ENCODE measurements around the gene COL6A2.

COL6A2 gene

GRCh38 chr21:46080171-46081021, 17.5 kb upstream of the COL6A2 start:
- Histone ChIP-seq H3K36me3 (ENCODE audit: control insufficient read depth, insufficient read depth, low read length) (no peaks in the 10 kb centered on the region), H3K27me3 (replicated peaks; ENCODE audit: control insufficient read depth, insufficient read depth, low read length) (no peaks in the 10 kb centered on the region), H3K4me3 (replicated peaks; ENCODE audit: low read depth, low read length) (no peak overlapping the region)
- DNase-seq (ENCODE audit: extremely low read depth, insufficient read length) = no peak
- no peak for TF ChIP-seq CTCF (IDR thresholded peaks at IDR 0.05; ENCODE audit: insufficient read depth, low read length, poor library complexity, severe bottlenecking)

GRCh38 chr21:46081022-46081861, 16.7 kb upstream of the COL6A2 start:
- no peaks in the 10 kb centered on the region for H3K27me3 ChIP-seq (replicated peaks; ENCODE audit: control insufficient read depth, insufficient read depth, low read length)
- TF ChIP-seq CTCF (IDR thresholded peaks at IDR 0.05; ENCODE audit: insufficient read depth, low read length, poor library complexity, severe bottlenecking) = no peak
- no peak for DNase-seq (ENCODE audit: extremely low read depth, insufficient read length)
- no peaks in the 10 kb centered on the region for H3K36me3 ChIP-seq (ENCODE audit: control insufficient read depth, insufficient read depth, low read length)
- no peak overlapping the region for H3K4me3 ChIP-seq (replicated peaks; ENCODE audit: low read depth, low read length)

- no peak overlapping the region for H3K4me3 ChIP-seq (replicated peaks; ENCODE audit: low read depth, low read length)
- H3K36me3 ChIP-seq (ENCODE audit: control insufficient read depth, insufficient read depth, low read length) = no peaks in the 10 kb centered on the region
- no peaks in the 10 kb centered on the region for H3K27me3 ChIP-seq (replicated peaks; ENCODE audit: control insufficient read depth, insufficient read depth, low read length)
- DNase-seq (ENCODE audit: extremely low read depth, insufficient read length) = no peak
- TF ChIP-seq CTCF (IDR thresholded peaks at IDR 0.05; ENCODE audit: insufficient read depth, low read length, poor library complexity, severe bottlenecking) = no peak
These were observed 15.8 kb upstream of the COL6A2 start for GRCh38 chr21:46081862-46082712.

- no peak overlapping the region for H3K4me3 ChIP-seq (replicated peaks; ENCODE audit: low read depth, low read length)
- DNase-seq (ENCODE audit: extremely low read depth, insufficient read length) = no peak
- no peak for TF ChIP-seq CTCF (IDR thresholded peaks at IDR 0.05; ENCODE audit: insufficient read depth, low read length, poor library complexity, severe bottlenecking)
- no peaks in the 10 kb centered on the region for H3K36me3 ChIP-seq (ENCODE audit: control insufficient read depth, insufficient read depth, low read length)
- H3K27me3 ChIP-seq (replicated peaks; ENCODE audit: control insufficient read depth, insufficient read depth, low read length) = no peaks in the 10 kb centered on the region
These were observed 15.3 kb upstream of the COL6A2 start for GRCh38 chr21:46082713-46082962.

GRCh38 chr21:46082963-46083790, 14.7 kb upstream of the COL6A2 start:
- no peaks in the 10 kb centered on the region for H3K36me3 ChIP-seq (ENCODE audit: control insufficient read depth, insufficient read depth, low read length)
- no peak for DNase-seq (ENCODE audit: extremely low read depth, insufficient read length)
- TF ChIP-seq CTCF (IDR thresholded peaks at IDR 0.05; ENCODE audit: insufficient read depth, low read length, poor library complexity, severe bottlenecking) = no peak
- no peak overlapping the region for H3K4me3 ChIP-seq (replicated peaks; ENCODE audit: low read depth, low read length)
- no peaks in the 10 kb centered on the region for H3K27me3 ChIP-seq (replicated peaks; ENCODE audit: control insufficient read depth, insufficient read depth, low read length)
